ENCODE results near the gene NDUFAF8.

Gene NDUFAF8

DNA sequence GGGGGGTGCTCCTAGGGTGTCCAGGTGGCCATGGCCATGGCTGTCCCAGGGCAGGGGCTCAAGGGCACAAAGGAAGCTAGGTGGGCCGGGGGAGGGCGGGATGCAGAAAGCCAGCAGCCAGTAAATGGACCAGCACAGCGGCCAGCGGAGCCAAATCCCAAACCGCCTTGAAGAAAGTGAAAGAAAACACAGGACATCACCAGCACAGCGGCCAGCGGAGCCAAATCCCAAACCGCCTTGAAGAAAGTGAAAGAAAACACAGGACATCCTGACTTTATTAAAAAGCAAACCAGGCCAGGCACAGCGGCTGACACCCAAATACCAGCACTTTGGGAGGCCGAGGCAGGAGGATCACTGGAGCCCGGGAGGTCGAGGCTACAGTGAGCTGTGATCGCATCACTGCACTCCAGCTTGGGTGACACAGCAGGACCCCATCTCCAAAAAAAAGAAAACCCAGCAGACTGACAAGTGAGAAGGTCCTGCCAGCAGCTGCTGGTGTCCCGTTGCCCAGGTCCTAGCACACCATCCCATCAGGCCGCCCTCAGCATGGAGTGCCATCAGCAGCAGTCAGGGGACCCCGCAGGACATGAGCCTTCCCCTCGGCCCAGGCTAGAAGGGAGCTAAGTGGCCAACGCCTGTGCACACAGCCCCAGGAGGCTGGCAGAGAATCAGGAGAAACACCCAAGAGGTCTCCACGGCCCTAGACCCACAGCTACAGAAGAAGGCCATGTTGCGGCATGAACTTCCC is 39.0 kb downstream of the NDUFAF8 start:
- no peak for DNase-seq

- no peak for DNase-seq
Measured at GRCh38 chr17:81278831-81279230, 39.7 kb downstream of the NDUFAF8 start.

DNA sequence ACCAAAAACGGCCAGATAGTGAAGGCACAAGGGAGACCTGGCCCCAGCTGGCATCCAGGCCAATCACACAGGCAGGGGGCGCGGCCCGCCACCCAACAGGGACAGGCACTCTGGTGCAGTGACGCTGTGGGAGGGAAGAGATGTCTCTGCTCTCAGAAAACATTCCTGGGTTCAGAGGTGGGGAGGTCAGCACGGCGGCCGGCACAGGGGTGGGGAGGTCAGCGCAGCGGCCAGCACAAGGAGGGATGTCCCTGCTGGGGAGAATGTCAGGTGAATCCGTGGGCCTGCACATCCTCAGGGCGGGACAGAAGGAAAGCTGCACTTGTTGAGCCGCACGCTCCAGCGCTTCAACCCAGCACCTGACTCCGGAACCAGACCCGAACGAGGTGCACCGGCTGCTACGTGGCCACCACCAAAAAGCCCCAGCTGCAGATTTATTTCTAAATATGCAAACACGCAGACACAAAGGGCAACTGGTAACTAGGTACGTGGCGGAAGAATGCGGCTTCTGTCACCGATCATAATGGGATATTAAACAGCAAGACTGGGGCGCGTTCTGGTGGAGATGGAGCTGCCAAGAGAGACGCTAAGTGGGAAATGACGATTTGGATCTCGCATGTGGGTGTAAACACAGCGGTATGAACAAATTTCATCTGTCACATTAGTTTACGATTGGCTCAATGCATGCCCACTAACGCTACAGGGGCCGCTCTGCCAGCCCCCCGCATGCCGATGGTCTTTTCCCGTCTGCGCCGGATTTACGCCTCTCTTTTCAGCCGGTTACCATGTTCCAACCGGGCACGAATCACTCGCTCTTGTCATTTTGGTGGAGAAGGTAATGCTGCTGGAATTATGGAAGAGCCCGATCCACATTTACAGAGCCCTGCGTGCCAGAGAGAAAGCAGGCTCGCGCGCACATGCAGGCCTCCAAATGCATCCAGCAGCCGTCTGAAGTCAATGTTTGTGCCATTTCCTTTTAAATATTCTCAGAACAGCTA is 40.5 kb downstream of the NDUFAF8 start:
- DNase-seq: no peak

GRCh38 chr17:81280571-81280970 is 41.5 kb downstream of the NDUFAF8 start:
- no peak for DNase-seq

DNA sequence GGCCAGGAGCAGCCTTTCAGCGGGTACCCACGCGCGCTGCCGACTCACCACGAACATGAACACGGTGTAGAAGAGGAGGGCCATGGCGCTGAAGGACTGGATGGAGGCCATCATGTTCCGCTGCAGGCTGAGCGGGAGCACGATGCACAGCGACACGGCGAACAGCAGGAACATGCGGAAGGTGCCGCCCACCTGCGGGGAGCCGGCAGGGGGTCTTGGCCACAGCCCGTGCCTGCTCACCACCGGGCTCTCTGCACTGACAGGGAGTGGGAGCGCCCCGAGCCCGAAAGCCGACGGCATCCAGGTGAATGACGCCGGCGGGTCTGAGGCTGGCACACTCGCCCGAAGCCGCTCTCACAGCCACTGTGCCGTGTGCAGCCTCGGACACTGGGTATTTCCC is 43.0 kb downstream of the NDUFAF8 start:
- DNase-seq: no peak

DNA sequence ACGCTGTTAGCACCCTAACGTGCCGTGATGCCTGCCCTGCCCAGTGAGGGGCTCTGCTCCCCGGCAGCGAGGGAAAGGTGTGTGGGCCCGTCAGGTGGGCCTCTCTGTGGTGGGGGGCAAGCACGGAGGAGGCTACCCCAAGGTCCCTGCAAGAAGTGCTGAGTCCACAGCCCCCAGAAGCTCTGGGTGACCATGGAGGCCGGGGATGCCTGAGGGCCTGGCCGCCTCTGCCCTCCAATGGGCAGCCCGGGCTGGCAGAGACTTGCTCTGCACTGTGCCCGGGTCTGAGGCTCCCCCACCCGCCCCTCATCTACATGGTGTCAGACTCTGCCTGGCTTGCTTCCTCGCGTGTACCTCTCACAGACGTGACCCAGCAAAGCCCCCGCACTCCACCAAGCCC is 43.8 kb downstream of the NDUFAF8 start:
- DNase-seq: no peak

DNA sequence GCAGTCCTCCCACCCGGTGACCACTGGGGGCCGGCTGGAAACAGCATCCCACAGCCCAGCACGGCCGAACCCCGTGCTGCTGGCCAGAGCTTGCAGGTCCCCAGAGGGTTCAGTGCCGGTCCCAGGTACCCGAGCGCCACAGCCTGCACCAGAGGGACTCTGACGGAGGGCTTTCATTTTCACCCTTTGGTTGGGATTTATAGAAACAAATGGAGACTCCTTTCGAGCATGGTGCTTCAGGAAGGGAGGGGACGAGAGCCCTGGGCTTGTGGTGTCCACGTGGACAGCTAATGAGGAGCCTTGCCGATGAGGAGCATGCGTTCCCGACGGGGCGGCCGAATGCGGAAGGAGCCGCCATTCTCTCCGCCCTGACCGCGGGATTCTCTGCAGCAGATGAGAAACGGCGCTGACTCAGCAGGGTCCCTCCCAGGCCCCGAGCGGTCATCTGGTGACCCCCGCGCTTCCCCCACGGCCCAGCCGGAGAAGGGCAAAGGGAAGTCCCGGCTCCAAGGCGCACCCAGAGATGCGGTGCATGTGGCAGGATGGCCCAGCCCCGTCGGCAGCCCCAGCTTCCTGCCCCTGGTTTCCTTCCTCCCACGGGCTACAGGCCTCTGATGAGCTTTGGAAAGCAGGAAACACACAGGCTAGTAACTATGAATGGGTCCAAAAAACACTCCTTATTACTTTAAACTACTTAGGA is 46.2 kb downstream of the NDUFAF8 start:
- DNase-seq: no peak

- DNase-seq: no peak
Measured at GRCh38 chr17:81285894-81286293, 46.8 kb downstream of the NDUFAF8 start.

- no peak for DNase-seq
Measured at GRCh38 chr17:81286491-81287145, 47.5 kb downstream of the NDUFAF8 start.

- DNase-seq: no peak
Measured at GRCh38 chr17:81287152-81287551, 48.0 kb downstream of the NDUFAF8 start.

DNA sequence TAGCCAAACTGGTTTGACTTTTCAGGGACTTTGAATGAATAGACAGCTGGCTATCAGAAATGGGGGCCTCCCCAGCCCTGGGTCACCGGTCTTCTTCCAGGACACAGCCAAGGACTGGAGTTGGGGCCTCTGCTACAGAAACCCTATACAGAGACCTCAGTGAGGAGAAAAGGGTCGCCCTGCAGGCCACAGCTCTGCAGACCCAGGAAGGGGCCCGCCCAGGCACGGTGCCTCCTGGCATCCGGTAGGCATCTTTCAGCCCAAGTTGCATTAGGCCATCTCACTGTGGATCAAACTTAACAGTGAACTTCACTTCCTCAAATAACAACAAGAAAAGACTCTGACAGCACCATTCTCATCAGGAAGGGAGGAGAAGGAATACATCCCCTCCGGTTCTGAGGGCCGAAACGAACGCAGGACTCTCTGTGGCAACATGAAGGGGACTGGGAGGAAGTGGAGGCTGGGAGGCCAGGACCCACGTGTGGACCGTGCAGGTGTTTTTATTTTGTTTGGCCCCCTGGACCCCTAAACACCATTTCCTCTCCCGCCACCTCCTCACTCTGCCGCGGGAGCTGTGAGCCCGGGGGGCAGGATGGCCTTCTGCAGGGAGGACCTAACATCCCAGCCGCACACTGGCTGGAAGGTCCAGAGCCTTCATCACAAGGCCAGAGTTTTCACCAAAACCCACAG is 48.8 kb downstream of the NDUFAF8 start:
- DNase-seq: no peak

- DNase-seq: no peak
Measured at GRCh38 chr17:81288715-81289114, 49.6 kb downstream of the NDUFAF8 start.

- no peak for DNase-seq
Measured at GRCh38 chr17:81289627-81290026, 50.5 kb downstream of the NDUFAF8 start.

DNA sequence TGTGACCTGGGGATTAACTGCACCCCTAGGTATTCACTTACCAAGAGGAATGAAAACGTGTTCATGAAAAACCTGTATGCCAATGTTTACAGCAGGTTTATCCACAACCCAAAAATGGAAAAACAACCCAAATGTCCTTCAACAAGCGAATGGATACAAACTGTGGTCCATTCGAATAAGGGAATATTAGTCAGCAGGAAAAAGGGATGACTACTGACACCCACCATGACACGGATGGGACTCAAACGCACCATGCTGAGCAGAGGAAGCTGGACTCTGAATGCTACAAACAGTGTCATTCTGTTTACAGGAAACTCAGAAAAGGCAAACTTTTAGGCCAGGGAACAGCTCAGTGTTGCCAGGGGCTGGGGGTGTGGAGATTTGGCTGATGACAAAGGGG is 51.1 kb downstream of the NDUFAF8 start:
- DNase-seq: no peak

Measured in NCI-H1417 treated with DMSO at 0.1 percent for 48 hours (cell line).